H9 (cell line): ENCODE data around the gene TMEM151B. TPM values are rescaled to one million over a fixed set of nuclear protein-coding genes. Genes with fewer than 3 reads are reported as not detected.

Experiments used
- DNase-seq: peaks from one replicate; pipeline ENCODE4 v3.0.0-alpha.2; 2017
- H2AFZ ChIP-seq: one replicate; pipeline ENCODE4 v1.6.1; 2013; ENCODE audit warnings: mild to moderate bottlenecking, low read length, control low read depth, moderate library complexity
- H2AK5ac ChIP-seq: 2 replicates; pipeline ENCODE4 v1.6.1; 2013; ENCODE audit warnings: low read length, control low read depth, mixed read lengths; ENCODE audit not compliant: insufficient read length
- H2BK120ac ChIP-seq: one replicate; pipeline ENCODE4 v1.6.1; 2013; ENCODE audit warnings: low read depth, mild to moderate bottlenecking, low read length, control low read depth, inconsistent platforms; ENCODE audit not compliant: poor library complexity, severe bottlenecking
- H2BK12ac ChIP-seq: 2 replicates; pipeline ENCODE4 v1.6.1; 2013; ENCODE audit warnings: low read length, control low read depth, mixed read lengths, low read depth; ENCODE audit not compliant: insufficient read length
- H2BK15ac ChIP-seq: 2 replicates; pipeline ENCODE4 v1.6.1; 2013; ENCODE audit warnings: low read depth, low read length, control low read depth
- H2BK20ac ChIP-seq: one replicate; pipeline ENCODE4 v1.6.1; 2013; ENCODE audit warnings: low read depth, mild to moderate bottlenecking, low read length, control low read depth, inconsistent platforms; ENCODE audit not compliant: poor library complexity, severe bottlenecking
- H2BK5ac ChIP-seq: 2 replicates; pipeline ENCODE4 v1.6.1; 2013; ENCODE audit warnings: low read length, control low read depth, mixed read lengths; ENCODE audit not compliant: insufficient read length
- H3K14ac ChIP-seq: 2 replicates; pipeline ENCODE4 v1.6.1; 2013; ENCODE audit warnings: low read length, control low read depth; ENCODE audit not compliant: insufficient read depth
- H3K18ac ChIP-seq: 2 replicates; pipeline ENCODE4 v1.6.1; 2013; ENCODE audit warnings: low read depth, mild to moderate bottlenecking, mixed read lengths, low read length, control low read depth; ENCODE audit not compliant: insufficient read length
- H3K23ac ChIP-seq: 2 replicates; pipeline ENCODE4 v1.6.1; 2013; ENCODE audit warnings: low read length, control low read depth, mixed read lengths, low read depth; ENCODE audit not compliant: insufficient read length
- H3K23me2 ChIP-seq: 2 replicates; pipeline ENCODE4 v1.6.1; 2013; ENCODE audit warnings: low read depth, mild to moderate bottlenecking, mixed read lengths, low read length, control low read depth; ENCODE audit not compliant: insufficient read length, poor library complexity, severe bottlenecking
- H3K27ac ChIP-seq: 2 replicates; pipeline ENCODE4 v1.5.1; 2013; ENCODE audit warnings: low read length, control low read depth, mixed read lengths, low read depth; ENCODE audit not compliant: insufficient read length
- H3K27me3 ChIP-seq: 2 replicates; pipeline ENCODE4 v1.6.1; 2013; ENCODE audit warnings: low read length, control low read depth, inconsistent platforms; ENCODE audit not compliant: insufficient read depth
- H3K4ac ChIP-seq: 2 replicates; pipeline ENCODE4 v1.6.1; 2013; ENCODE audit warnings: low read depth, mild to moderate bottlenecking, control low read depth, inconsistent platforms, low read length, moderate library complexity
- H3K4me1 ChIP-seq: 2 replicates; pipeline ENCODE4 v1.6.1; 2013; ENCODE audit warnings: low read length, control low read depth, inconsistent platforms; ENCODE audit not compliant: insufficient read depth
- H3K4me2 ChIP-seq: 2 replicates; pipeline ENCODE4 v1.6.1; 2013; ENCODE audit warnings: low read length, control low read depth, mixed read lengths; ENCODE audit not compliant: insufficient read length, insufficient read depth
- H3K56ac ChIP-seq: 2 replicates; pipeline ENCODE4 v1.6.1; 2013; ENCODE audit warnings: low read depth, mild to moderate bottlenecking, mixed read lengths, low read length, control low read depth; ENCODE audit not compliant: insufficient read length
- H3K79me1 ChIP-seq: 2 replicates; pipeline ENCODE4 v1.6.1; 2013; ENCODE audit warnings: low read depth, mild to moderate bottlenecking, moderate library complexity, low read length, control low read depth, inconsistent platforms; ENCODE audit not compliant: insufficient read depth, poor library complexity, severe bottlenecking
- H3K79me2 ChIP-seq: 2 replicates; pipeline ENCODE4 v1.6.1; 2013; ENCODE audit warnings: low read length, control low read depth, inconsistent platforms; ENCODE audit not compliant: insufficient read depth
- H3K9ac ChIP-seq: 2 replicates; pipeline ENCODE4 v1.6.1; 2013; ENCODE audit warnings: low read length, control low read depth, mixed read lengths; ENCODE audit not compliant: insufficient read length; ENCODE audit errors: extremely low read depth
- H3K9me3 ChIP-seq: one replicate; pipeline ENCODE4 v1.6.1; 2013; ENCODE audit warnings: low read depth, low read length, inconsistent platforms; ENCODE audit not compliant: control insufficient read depth
- H3T11ph ChIP-seq: one replicate; pipeline ENCODE4 v1.6.1; 2013; ENCODE audit warnings: mild to moderate bottlenecking, low read length, control low read depth, inconsistent platforms
- H4K20me1 ChIP-seq: one replicate; pipeline ENCODE4 v1.6.1; 2013; ENCODE audit not compliant: control insufficient read depth, insufficient read length, insufficient read depth
- H4K5ac ChIP-seq: 2 replicates; pipeline ENCODE4 v1.6.1; 2013; ENCODE audit warnings: low read depth, mild to moderate bottlenecking, mixed read lengths, low read length, control low read depth; ENCODE audit not compliant: insufficient read length
- H4K8ac ChIP-seq: replicated peaks from 2 replicates; pipeline ENCODE4 v1.6.1; 2013; ENCODE audit warnings: low read length, control low read depth, mixed read lengths, low read depth; ENCODE audit not compliant: insufficient read length
- H4K91ac ChIP-seq: 2 replicates; pipeline ENCODE4 v1.6.1; 2013; ENCODE audit warnings: low read depth, mild to moderate bottlenecking, moderate library complexity, mixed read lengths, low read length, control low read depth; ENCODE audit not compliant: insufficient read length
- H3K27ac Mint-ChIP-seq, 3 experiments: 2 replicates in 2 of 3; 3 replicates in 1 of 3; pipeline ENCODE4 v1.8.0; 2020 to 2021; ENCODE audit warnings: mixed read lengths in 3 of 3, mild to moderate bottlenecking in 1 of 3, moderate library complexity in 1 of 3
- H3K27me3 Mint-ChIP-seq: 2 replicates; pipeline ENCODE4 v1.8.0; 2021; ENCODE audit warnings: low read depth, mild to moderate bottlenecking, moderate library complexity, mixed read lengths
- H3K36me3 Mint-ChIP-seq, 3 experiments: 2 replicates in 2 of 3; 3 replicates in 1 of 3; pipeline ENCODE4 v1.8.0; 2020 to 2021; ENCODE audit warnings: low read depth in 3 of 3, mixed read lengths in 3 of 3; ENCODE audit not compliant: insufficient read depth in 1 of 3
- H3K4me1 Mint-ChIP-seq, 2 experiments: 2 replicates each; pipeline ENCODE4 v1.8.0; 2020; ENCODE audit warnings: mixed read lengths in 2 of 2
- H3K4me3 Mint-ChIP-seq, 2 experiments: 2 replicates in 1 of 2; 3 replicates in 1 of 2; pipeline ENCODE4 v1.8.0; 2020 to 2021; ENCODE audit warnings: mild to moderate bottlenecking in 2 of 2, mixed read lengths in 2 of 2, moderate library complexity in 1 of 2
- H3K9me3 Mint-ChIP-seq, 2 experiments: 2 replicates in 1 of 2; 3 replicates in 1 of 2; pipeline ENCODE4 v1.8.0; 2020; ENCODE audit warnings: mild to moderate bottlenecking in 2 of 2, mixed read lengths in 2 of 2, moderate library complexity in 1 of 2
- WGBS: extraction: QIAGEN DNeasy Blood & Tissue Kit; methylation state at CpG from one replicate; pipeline ENCODE4 v1.1.7; 2013; ENCODE audit warnings: missing lambda C conversion rate, low lambda C conversion rate, mixed read lengths; ENCODE audit not compliant: insufficient read length; ENCODE audit errors: extremely low coverage; 5-methylcytosine and 5-hydroxymethylcytosine counted together
- total RNA-seq: library from RNA; stranded (reverse); gene quantifications from 2 replicates; pipeline ENCODE4 v1.2.1, GENCODE V29; 2021
- TF ChIP-seq, protein P1 (sequence below): fragments of 200-600 bp; sonication (generic); conservative IDR thresholded peaks from 3 replicates; pipeline ENCODE4 v1.8.0; 2021; ENCODE audit warnings: antibody characterized with exemption, mild to moderate bottlenecking

The TMEM151B gene
- total RNA-seq, 1 experiment from 2014 or later: 2.4 TPM

DNA sequence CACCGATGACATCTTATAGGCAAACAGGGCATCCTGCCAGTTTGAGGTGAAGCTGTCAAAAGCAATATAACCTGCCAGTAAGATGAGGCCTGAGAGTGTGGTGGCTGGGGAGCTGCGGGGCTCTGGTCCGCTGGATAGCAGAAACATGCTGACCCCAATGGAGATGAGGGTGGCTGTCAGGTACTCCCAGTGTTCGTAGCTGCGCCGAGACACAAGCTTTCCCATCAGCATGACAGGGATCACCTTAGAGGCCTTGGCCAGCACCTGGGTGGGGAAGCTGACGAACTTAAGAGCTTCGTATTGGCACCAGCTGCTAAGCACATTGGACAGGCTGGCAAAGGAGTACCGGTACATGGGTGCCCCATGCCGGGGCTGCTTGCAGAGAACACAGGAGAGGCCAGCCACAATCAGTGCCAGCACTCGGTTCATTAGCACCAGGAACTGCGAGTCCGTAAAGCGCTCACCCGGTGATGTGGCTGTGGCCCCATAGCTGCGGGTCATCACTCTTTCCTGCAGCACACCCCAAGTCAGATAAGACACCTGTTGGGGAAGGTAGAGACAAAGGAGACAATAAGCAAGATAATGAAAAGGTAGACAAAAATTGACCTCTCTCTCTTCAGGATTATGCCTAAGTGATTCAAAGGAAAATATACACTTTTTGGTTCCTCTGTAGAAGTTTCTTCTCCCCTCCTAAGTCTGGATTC, 15.0 kb upstream of the TMEM151B start:
- TF ChIP-seq, protein P1, sequence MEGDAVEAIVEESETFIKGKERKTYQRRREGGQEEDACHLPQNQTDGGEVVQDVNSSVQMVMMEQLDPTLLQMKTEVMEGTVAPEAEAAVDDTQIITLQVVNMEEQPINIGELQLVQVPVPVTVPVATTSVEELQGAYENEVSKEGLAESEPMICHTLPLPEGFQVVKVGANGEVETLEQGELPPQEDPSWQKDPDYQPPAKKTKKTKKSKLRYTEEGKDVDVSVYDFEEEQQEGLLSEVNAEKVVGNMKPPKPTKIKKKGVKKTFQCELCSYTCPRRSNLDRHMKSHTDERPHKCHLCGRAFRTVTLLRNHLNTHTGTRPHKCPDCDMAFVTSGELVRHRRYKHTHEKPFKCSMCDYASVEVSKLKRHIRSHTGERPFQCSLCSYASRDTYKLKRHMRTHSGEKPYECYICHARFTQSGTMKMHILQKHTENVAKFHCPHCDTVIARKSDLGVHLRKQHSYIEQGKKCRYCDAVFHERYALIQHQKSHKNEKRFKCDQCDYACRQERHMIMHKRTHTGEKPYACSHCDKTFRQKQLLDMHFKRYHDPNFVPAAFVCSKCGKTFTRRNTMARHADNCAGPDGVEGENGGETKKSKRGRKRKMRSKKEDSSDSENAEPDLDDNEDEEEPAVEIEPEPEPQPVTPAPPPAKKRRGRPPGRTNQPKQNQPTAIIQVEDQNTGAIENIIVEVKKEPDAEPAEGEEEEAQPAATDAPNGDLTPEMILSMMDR: no peak
- Mint-ChIP-seq H3K4me1 (peaks cover 42 to 47% of the 10 kb centered on the region in 2 experiments), H3K27ac (peak overlapping the region in 2 of 3 experiments; percentile 79 to 98; a peak in 4 of 7 replicates), H3K27me3 (peaks cover 11% of the 10 kb centered on the region), H3K4me3 (peak overlapping the region; percentile 88 to 90), H3K9me3 (no peaks in the 10 kb centered on the region), H3K36me3 (peaks cover 38 to 77% (median 62%) of the 10 kb centered on the region in 3 experiments)
- Histone ChIP-seq H3K27me3 (no peaks in the 10 kb centered on the region), H3T11ph (no peak overlapping the region), H4K8ac (no peak overlapping the region), H3K4ac (no peak overlapping the region), H2AFZ (no peak overlapping the region), H4K20me1 (no peaks in the 10 kb centered on the region), H4K91ac (no peak overlapping the region), H2BK20ac (no peak overlapping the region), H3K23ac (no peak overlapping the region), H3K56ac (no peak overlapping the region), H2AK5ac (no peak overlapping the region), H3K9ac (no peak overlapping the region), H3K27ac (no peak overlapping the region), H2BK15ac (no peak overlapping the region), H2BK5ac (no peak overlapping the region), H4K5ac (no peak overlapping the region), H3K23me2 (peaks cover 6% of the 10 kb centered on the region), H3K79me1 (no peaks in the 10 kb centered on the region), H3K14ac (no peak overlapping the region), H2BK120ac (no peak overlapping the region), H3K9me3 (no peaks in the 10 kb centered on the region), H3K4me1 (no peaks in the 10 kb centered on the region; the same call in 1 of the 2 replicates), H2BK12ac (no peak overlapping the region), H3K4me2 (peak overlapping the region; percentile 90), H3K18ac (no peak overlapping the region), H3K79me2 (no peaks in the 10 kb centered on the region; the same call in 1 of the 2 replicates)
- no CpG with 5 or more reads among the region's 16 CpGs for WGBS
- DNase-seq: peak; percentile 72
